Tongue (tissue), 3 donors: ENCODE results near the gene ATG10. TPM values are rescaled to one million over a fixed set of nuclear protein-coding genes. Genes with fewer than 3 reads are reported as not detected.

Experiments
- DNase-seq: peaks from one replicate; pipeline ENCODE4 v3.0.0-alpha.2; 2015
- small RNA-seq: library from RNA; depleted of rRNA; stranded (forward); fragments of <200 nt; gene quantifications from one replicate; pipeline ENCODE3, GENCODE V24; 2014; ENCODE audit warnings: low replicate concordance
- total RNA-seq: library from RNA; depleted of rRNA; stranded (reverse); fragments of >200 nt; gene quantifications from one replicate; pipeline ENCODE4 v1.2.3, GENCODE V29; 2014

The ATG10 gene
- total RNA-seq, 1 donor from 2014 or later: 11.3 TPM

DNA sequence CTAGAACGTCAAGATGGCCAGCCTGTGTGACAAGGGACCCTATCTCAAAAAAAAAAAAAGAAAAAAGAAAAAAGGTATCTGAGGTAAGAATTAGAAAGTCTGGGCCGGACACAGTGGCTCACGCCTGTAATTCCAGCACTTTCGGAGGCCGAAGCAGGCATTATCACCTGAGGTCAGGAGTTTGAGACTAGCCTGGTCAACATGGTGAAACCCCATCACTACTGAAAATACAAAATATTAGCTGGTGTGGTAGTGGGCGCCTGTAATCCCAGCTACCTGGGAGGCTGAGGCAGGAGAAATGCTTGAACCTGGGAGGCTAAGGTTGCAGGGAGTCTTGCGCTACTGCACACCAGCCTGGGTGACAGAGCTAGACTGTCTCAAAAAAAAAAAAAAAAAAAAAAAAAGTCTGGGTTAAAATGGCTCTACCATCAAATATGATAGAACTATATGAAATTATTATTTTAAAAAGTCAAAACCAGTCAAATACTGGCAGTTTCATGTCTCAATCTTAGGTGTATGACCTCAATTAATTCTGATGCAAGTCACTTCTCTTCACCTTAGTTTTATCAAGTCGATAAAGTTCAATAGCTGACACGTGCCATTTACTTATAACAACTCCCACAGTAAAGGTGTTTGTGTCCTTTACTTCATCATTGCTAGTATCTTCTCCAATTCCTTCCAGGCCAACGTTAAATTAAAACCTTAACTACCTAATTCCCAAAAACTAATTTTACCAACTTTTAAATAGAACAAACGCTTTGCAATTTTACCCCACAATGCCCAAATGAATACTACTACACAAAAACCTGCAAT lies 305.2 kb downstream of the ATG10 start:
- no peak for DNase-seq

- DNase-seq: no peak
Measured at GRCh38 chr5:82277613-82277986, 305.8 kb downstream of the ATG10 start.

DNA sequence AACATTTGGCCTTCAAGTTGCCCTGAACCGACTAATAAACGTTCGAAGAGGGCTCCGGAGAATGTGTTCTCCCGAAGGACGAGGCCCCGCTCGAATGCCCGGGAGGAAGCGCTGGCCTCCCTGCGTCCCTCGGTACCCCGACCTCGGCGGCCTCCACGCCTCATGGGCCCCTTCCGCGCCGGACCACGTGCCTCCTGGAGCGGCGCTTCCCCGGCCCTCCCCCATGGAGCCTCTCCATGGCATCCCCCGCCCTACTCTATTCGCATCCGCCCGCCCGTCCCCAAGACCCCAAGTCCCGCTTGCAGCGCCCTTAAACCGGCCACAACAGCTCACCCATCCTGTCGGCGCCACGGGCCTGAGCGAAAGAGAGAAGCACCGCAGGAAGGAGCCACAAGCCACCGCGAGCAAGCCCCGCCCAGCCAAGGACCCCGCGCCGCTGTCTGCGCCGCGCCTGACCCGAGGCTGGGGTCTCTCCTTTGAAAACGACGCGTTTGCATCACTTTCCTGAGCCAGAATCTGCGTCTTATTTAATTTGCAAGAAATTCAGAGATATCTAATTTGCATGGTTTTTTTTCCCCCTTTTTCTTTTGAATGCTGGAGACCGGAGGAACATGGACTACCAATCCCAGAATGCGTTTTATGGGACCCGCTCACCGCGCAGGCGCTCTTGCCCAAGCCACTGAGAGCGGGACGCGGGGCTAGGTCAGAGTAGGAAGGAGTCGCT lies 306.3 kb downstream of the ATG10 start, which contains the start of gene RPS23:
RPS23 (minus strand) TSS at position 368 of the 724 bp plus-strand sequence; CDS start at position 337, 31 bp downstream.
- peak; percentile 98 for DNase-seq

GRCh38 chr5:82278711-82279370 lies 307.0 kb downstream of the ATG10 start:
- no peak for DNase-seq

DNA sequence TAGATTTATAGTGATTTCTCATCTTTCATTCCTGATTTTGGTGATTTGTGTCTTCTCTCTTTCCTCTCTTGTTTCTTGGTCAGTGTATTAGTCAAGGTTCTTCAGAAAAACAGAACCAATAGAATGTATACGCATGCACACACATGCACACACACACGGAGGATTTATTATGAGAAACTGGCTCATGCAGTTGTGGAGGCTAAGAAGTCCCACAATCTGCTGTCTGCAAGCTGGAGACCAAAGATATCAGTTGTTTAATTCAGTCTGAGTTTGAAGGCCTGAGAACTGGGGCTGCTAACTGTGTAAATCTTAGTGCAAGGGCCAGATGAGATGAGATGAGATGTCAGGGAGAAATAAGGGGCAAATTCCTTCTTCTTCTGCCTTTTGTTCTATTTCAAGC lies 312.1 kb downstream of the ATG10 start:
- DNase-seq: no peak

- no peak for DNase-seq
Measured at GRCh38 chr5:82285206-82285605, 313.4 kb downstream of the ATG10 start.

- DNase-seq: no peak
Measured at GRCh38 chr5:82287625-82288024, 315.8 kb downstream of the ATG10 start.

- no peak for DNase-seq
Measured at GRCh38 chr5:82290005-82290404, 318.2 kb downstream of the ATG10 start.

DNA sequence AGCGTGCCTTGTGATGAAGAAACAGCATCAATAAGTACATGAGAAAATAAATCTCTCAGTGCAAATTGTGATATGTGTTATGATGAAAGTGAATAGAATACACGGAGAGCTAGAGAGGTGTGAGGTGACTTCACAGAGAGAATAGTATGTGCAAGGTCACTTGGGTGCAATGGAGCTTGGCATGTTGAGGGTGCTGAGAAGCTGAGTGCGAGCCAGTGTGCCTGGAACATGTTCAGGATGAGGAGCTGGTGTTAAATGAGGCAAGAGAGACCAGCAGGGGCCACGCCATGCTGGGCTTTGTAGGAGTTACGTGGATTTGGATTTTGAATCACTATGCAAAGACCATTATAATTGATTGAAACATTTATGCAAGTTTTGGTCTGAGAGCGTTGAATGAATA lies 319.1 kb downstream of the ATG10 start:
- no peak for DNase-seq

DNA sequence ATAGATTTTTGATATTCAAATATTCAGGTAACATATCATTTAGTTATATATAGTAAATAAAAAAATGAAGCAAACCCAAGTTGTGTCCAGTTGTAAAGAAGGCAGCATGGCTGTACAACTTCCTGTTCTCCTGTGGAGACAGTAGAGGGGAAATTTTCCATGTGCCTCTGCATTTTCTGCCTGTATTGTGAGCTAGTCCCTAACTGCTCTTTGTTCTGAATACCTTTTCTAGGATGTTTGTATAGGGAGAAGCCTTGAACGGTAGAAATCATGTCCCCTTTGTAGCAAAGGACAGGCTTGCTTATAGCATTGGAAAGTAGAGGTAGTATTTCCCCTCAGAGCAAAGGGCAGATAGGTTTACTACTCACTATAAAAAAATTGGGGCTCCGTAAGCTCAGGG lies 319.6 kb downstream of the ATG10 start:
- DNase-seq: no peak

- DNase-seq: no peak
Measured at GRCh38 chr5:82295144-82295543, 323.3 kb downstream of the ATG10 start.

DNA sequence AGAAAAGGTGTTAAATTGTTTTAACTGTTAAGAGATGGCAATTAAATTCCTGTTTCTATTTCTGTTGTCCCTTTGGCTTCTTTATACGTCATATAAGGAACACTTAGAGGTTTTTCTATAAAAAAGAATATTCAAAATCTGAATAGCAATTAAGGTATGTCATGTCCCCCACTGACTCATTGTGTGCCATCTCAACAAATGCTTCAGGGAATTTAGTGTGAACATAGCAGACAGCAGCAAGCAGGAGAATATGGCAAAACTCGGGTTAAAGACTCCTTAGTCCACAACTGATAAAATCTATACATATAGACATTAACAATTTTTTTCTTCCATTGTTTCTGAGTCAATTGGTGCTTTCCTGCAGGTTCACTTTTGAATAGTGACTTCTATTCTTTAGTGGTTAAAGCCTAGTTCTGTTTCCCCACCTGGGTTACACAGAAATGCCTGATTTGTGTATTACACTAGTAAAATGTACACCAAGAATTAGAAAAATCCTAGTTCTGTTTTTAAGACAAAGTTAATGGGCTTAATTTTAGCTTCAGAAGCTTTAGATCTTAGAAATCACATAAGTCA lies 324.2 kb downstream of the ATG10 start:
- DNase-seq: no peak

GRCh38 chr5:82296929-82297328 lies 325.1 kb downstream of the ATG10 start:
- DNase-seq: no peak

GRCh38 chr5:82297711-82298110 lies 325.9 kb downstream of the ATG10 start:
- no peak for DNase-seq

GRCh38 chr5:82298668-82299067 lies 326.8 kb downstream of the ATG10 start:
- no peak for DNase-seq

- no peak for DNase-seq
Measured at GRCh38 chr5:82301190-82301589, 329.4 kb downstream of the ATG10 start.

Small RNAs within 50 kb of the gene (small RNA-seq; reads per million reads assigned to genes)
- gene AC010598.1 (not detected), gene RN7SL378P (not detected)

Other genes with a start within 250 kb of the ATG10 start
- gene SSBP2, start 220.9 kb upstream of the ATG10 start, total RNA-seq: 102 TPM